Right atrium auricular region (tissue), 2 donors: Measurements from ENCODE around the gene IVL. TPM values are rescaled to one million over a fixed set of nuclear protein-coding genes. Genes with fewer than 3 reads are reported as not detected.

ENCODE experiments used
- DNase-seq: peaks from one replicate; pipeline ENCODE4 v3.0.0-alpha.2; 2019; ENCODE audit warnings: low spot score
- H3K27ac ChIP-seq, 2 donors: fragments of 200-600 bp; sonication (generic); 1 replicate in 1 of 2; 2 replicates in 1 of 2; pipeline ENCODE4 v1.5.1; 2016 to 2019
- H3K27me3 ChIP-seq, 2 donors: fragments of 200-600 bp; sonication (generic); one replicate each; pipeline versions ENCODE4 v1.5.1 to v1.6.0; 2017 to 2019
- H3K36me3 ChIP-seq: fragments of 200-600 bp; sonication (generic); one replicate; pipeline ENCODE4 v1.5.1; 2016
- H3K4me1 ChIP-seq, 2 donors: fragments of 200-600 bp; sonication (generic); one replicate each; pipeline versions ENCODE4 v1.5.1 to v1.6.0; 2017 to 2019
- H3K4me3 ChIP-seq, 2 donors: fragments of 200-600 bp; sonication (generic); 1 replicate in 1 of 2; 2 replicates in 1 of 2; pipeline ENCODE4 v1.5.1; 2017 to 2019; ENCODE audit warnings: mild to moderate bottlenecking in 1 of 2, moderate library complexity in 1 of 2
- H3K9me3 ChIP-seq, 2 donors: fragments of 200-600 bp; sonication (generic); one replicate each; pipeline ENCODE4 v1.5.1; 2019
- total RNA-seq, 2 donors: library from RNA; depleted of rRNA; stranded (reverse); fragments of >200 nt; gene quantifications; one replicate each; pipeline ENCODE4 v1.1.0, GENCODE V29; 2016
- TF ChIP-seq, protein P1 (sequence below), 2 donors: fragments of 200-600 bp; sonication (generic); IDR thresholded peaks; one replicate each; pipeline ENCODE4 v1.5.1; 2019; ENCODE audit warnings: antibody characterized with exemption in 2 of 2

IVL gene
- total RNA-seq, 2 donors from 2014 or later: not detected

DNA sequence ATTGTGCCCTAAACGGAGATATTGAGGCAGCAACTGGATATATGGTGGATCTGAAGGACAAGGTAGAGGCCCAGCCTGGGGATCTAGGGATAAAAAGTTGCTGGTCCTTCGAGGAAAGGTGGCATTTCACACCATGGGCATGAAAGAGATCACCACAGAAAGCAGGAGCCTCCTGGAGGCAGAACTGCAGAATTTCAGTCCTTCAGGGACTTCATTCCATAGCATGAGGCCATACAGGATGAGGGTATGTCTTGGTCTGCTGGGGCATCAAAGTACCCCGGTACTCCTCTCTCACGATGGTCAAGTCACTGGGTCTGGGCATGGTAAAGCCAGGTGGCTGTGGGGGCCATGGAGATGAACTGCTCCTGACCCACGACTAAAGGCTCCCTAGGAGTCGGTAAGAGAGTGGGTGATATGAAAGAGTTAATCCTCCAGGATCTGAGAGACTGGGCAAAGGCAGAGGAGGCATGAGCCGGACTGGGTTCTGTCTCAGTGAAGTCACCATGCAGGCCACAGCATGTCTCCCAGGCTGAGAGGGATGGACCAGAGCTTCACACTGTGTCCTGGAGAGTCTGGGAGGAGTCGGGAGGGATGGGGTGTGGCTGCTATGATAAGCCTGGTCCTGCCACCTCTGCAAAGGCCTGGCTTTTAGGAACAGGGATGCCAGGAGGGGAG lies 32.8 kb downstream of the IVL start:
- no peak for DNase-seq

DNA sequence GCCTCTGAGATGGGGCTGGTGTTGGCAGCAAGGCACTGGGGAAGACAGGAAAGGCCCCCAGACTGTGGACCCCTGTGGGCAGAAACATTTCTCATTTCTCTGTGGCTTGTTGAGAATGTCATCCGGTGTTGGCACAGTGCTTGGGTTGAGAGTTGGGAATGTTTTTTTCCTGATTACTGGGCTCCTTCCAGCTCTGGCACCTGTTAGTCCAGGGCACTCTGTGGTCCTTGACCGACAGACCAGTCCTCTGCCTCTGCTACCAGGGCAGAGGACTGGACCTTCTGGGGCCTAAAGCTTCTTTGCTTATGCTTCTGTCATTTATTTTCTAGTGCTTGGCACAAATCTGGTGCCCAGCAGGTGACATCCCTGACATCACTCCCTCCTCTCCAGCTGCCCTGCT lies 33.8 kb downstream of the IVL start:
- no peak overlapping the region for H3K4me3 ChIP-seq
- H3K9me3 ChIP-seq: no peaks in the 10 kb centered on the region
- H3K27ac ChIP-seq: no peak overlapping the region
- TF ChIP-seq, protein P1, sequence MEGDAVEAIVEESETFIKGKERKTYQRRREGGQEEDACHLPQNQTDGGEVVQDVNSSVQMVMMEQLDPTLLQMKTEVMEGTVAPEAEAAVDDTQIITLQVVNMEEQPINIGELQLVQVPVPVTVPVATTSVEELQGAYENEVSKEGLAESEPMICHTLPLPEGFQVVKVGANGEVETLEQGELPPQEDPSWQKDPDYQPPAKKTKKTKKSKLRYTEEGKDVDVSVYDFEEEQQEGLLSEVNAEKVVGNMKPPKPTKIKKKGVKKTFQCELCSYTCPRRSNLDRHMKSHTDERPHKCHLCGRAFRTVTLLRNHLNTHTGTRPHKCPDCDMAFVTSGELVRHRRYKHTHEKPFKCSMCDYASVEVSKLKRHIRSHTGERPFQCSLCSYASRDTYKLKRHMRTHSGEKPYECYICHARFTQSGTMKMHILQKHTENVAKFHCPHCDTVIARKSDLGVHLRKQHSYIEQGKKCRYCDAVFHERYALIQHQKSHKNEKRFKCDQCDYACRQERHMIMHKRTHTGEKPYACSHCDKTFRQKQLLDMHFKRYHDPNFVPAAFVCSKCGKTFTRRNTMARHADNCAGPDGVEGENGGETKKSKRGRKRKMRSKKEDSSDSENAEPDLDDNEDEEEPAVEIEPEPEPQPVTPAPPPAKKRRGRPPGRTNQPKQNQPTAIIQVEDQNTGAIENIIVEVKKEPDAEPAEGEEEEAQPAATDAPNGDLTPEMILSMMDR (IDR thresholded peaks at IDR 0.05): no peak
- DNase-seq: no peak
- no peaks in the 10 kb centered on the region for H3K4me1 ChIP-seq
- H3K27me3 ChIP-seq: no peaks in the 10 kb centered on the region
- H3K36me3 ChIP-seq: no peaks in the 10 kb centered on the region

More for the DNA sequence above, 32.8 kb downstream of the IVL start:
- Histone ChIP-seq H3K4me1 (no peaks in the 10 kb centered on the region), H3K4me3 (no peak overlapping the region), H3K27ac (no peak overlapping the region), H3K9me3 (no peaks in the 10 kb centered on the region), H3K27me3 (no peaks in the 10 kb centered on the region), H3K36me3 (no peaks in the 10 kb centered on the region)
- TF ChIP-seq, protein P1 (IDR thresholded peaks at IDR 0.05): no peak

DNA sequence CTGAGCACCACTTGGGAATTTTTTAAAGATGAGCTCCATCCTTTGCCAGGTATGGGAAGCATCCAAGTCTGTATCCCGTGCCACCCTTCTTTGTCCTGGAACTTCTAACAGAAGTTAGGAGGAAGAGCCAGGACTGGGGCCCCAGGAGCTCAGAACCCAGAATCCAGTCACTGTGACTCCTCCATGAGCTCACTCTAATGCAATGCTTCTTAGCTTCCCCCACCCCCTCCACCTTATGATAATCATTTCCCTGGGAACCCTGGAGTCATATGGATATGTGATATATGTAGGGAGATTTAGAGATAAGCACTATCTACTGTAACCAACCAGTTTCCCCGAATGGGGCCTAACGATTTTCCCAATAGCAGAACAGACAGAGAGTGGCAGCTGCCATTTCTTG lies 37.9 kb downstream of the IVL start:
- DNase-seq: no peak
- no peaks in the 10 kb centered on the region for H3K36me3 ChIP-seq
- TF ChIP-seq, protein P1 (IDR thresholded peaks at IDR 0.05): no peak

DNA sequence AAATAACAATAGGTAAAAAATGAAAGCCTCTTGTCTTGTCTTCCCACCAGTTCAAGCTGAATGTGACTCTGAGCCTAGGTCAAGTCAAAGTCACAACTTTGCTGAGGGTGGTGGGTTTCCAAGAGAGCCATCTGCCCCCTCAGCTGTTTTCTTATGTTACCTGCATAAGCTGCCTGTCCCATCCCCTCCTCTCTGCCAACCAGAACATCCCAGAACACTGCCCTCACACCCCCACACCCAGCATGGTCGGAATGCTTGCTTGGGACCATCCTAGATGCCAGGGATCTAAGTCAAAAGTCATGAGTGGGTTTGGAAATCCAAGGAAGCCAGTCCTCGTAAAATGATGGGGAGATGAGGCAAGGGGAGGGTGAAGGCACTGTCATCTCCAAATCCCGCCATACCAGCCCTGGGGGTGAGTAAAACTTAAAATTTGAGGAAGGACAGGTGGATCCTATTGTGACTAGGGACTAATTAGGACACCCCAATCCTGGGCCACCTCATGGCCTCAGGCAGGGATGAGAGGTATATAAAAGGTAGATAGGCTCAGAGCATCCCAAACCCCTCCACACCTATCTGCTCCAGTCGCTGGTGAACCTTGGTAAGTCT lies 38.4 kb downstream of the IVL start, which contains the start of gene SPRR5:
SPRR5 (plus strand) TSS at position 556 of the 606 bp plus-strand sequence. CDS start 1,349 bp downstream, outside the sequence.
- Histone ChIP-seq H3K36me3 (no peaks in the 10 kb centered on the region), H3K4me1 (no peaks in the 10 kb centered on the region), H3K9me3 (no peaks in the 10 kb centered on the region), H3K4me3 (no peak within 1 kb of the TSS), H3K27ac (no peak within 1 kb of the TSS), H3K27me3 (no peaks in the 10 kb centered on the region)
- TF ChIP-seq, protein P1 (IDR thresholded peaks at IDR 0.05): no peak
- no peak for DNase-seq

More for the DNA sequence above, 37.9 kb downstream of the IVL start:
- Histone ChIP-seq H3K27ac (no peak overlapping the region), H3K4me1 (no peaks in the 10 kb centered on the region), H3K27me3 (no peaks in the 10 kb centered on the region), H3K4me3 (no peak overlapping the region), H3K9me3 (no peaks in the 10 kb centered on the region)

DNA sequence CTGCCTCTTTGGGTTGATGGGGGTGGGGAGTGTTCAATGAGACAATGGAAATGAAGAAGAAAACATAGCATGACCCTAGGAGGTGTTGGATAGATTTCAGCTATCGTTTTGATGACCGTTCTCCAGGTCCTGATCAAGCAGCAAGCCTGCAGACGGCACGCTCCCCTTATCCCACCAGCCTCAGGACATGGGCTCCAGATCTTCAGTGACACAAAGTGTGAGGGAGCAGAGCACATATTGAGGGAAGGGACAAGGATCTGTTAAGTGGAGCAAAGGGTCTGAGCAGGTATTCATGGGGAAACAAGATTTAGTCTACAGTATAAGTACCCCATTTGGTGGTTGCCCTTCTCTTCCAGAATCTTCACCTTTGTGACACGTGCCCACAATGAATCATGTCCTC lies 43.4 kb downstream of the IVL start:
- TF ChIP-seq, protein P1 (IDR thresholded peaks at IDR 0.05): no peak
- H3K27me3 ChIP-seq: no peaks in the 10 kb centered on the region
- no peak for DNase-seq
- no peaks in the 10 kb centered on the region for H3K36me3 ChIP-seq
- H3K9me3 ChIP-seq: no peaks in the 10 kb centered on the region
- no peaks in the 10 kb centered on the region for H3K4me1 ChIP-seq
- H3K27ac ChIP-seq: no peak overlapping the region
- H3K4me3 ChIP-seq: no peak overlapping the region
